ENCODE results near the gene CTAG1A. TPM values are rescaled to one million over a fixed set of nuclear protein-coding genes. Genes with fewer than 3 reads are reported as not detected.

Gene CTAG1A
- total and polyA plus RNA-seq, 8 donors, result not detected

GRCh38 chrX:154593201-154593600 is 8.3 kb downstream of the CTAG1A start:
- Histone ChIP-seq H3K27me3 (no peaks in the 10 kb centered on the region), H3K27ac (no peak overlapping the region), H3K36me3 (no peaks in the 10 kb centered on the region), H3K9me3 (peaks cover 0 to 36% (median 12%) of the 10 kb centered on the region in 4 donors), H3K4me1 (no peaks in the 10 kb centered on the region), H3K4me3 (no peak overlapping the region)
- no peak for DNase-seq
- WGBS, 5 donors, result 79 to 93% (median 87%) methylated on average over 5 of the region's 5 CpGs
- TF ChIP-seq CTCF (IDR thresholded peaks at IDR 0.05) (no peak), EP300 (IDR thresholded peaks at IDR 0.05) (no peak), POLR2AphosphoS5 (IDR thresholded peaks at IDR 0.05) (no peak), POLR2A (IDR thresholded peaks at IDR 0.05) (no peak)
- intact Hi-C loops (cut with DNase I; ENCODE audit: low total_unique reads), result no loop called here

GRCh38 chrX:154594491-154594890 is 9.6 kb downstream of the CTAG1A start:
- peaks cover 0 to 36% (median 12%) of the 10 kb centered on the region in 4 donors for H3K9me3 ChIP-seq
- no peaks in the 10 kb centered on the region for H3K4me1 ChIP-seq
- H3K36me3 ChIP-seq, result no peaks in the 10 kb centered on the region
- H3K4me3 ChIP-seq, result no peak overlapping the region
- no peak for DNase-seq
- 61 to 92% (median 80%) methylated on average over 3 to 4 of the region's 4 CpGs for WGBS, 5 donors
- H3K27ac ChIP-seq, result no peak overlapping the region
- H3K27me3 ChIP-seq, result peaks cover 0 to 2% (median 0%) of the 10 kb centered on the region in 3 donors
- intact Hi-C loops (cut with DNase I; ENCODE audit: low total_unique reads), result no loop called here
- TF ChIP-seq POLR2A (IDR thresholded peaks at IDR 0.05), result no peak
- TF ChIP-seq POLR2AphosphoS5 (IDR thresholded peaks at IDR 0.05), result no peak
- TF ChIP-seq EP300 (IDR thresholded peaks at IDR 0.05), result no peak
- no peak for TF ChIP-seq CTCF (IDR thresholded peaks at IDR 0.05)

GRCh38 chrX:154595559-154596249 is 10.8 kb downstream of the CTAG1A start:
- Histone ChIP-seq H3K27ac (no peak overlapping the region), H3K4me1 (no peaks in the 10 kb centered on the region), H3K4me3 (no peak overlapping the region), H3K27me3 (peaks cover 0 to 10% (median 0%) of the 10 kb centered on the region in 3 donors), H3K9me3 (peaks cover 0 to 36% (median 12%) of the 10 kb centered on the region in 4 donors), H3K36me3 (no peaks in the 10 kb centered on the region)
- no peak for DNase-seq
- 47 to 72% (median 53%) methylated on average over 2 of the region's 2 CpGs for WGBS, 5 donors
- intact Hi-C loops (cut with DNase I; ENCODE audit: low total_unique reads), result no loop called here
- TF ChIP-seq CTCF (IDR thresholded peaks at IDR 0.05) (no peak), EP300 (IDR thresholded peaks at IDR 0.05) (no peak), POLR2AphosphoS5 (IDR thresholded peaks at IDR 0.05) (no peak), POLR2A (IDR thresholded peaks at IDR 0.05) (no peak)

GRCh38 chrX:154596290-154596929 is 11.5 kb downstream of the CTAG1A start:
- peak in 1 of 2 donors; percentile 13 for DNase-seq
- intact Hi-C loops (cut with DNase I; ENCODE audit: low total_unique reads), result no loop called here
- Histone ChIP-seq H3K36me3 (no peaks in the 10 kb centered on the region), H3K9me3 (peaks cover 0 to 33% (median 10%) of the 10 kb centered on the region in 4 donors), H3K27me3 (peaks cover 0 to 10% (median 0%) of the 10 kb centered on the region in 3 donors), H3K27ac (no peak overlapping the region), H3K4me1 (no peaks in the 10 kb centered on the region), H3K4me3 (no peak overlapping the region)
- TF ChIP-seq CTCF (IDR thresholded peaks at IDR 0.05), result no peak
- no peak for TF ChIP-seq POLR2A (IDR thresholded peaks at IDR 0.05)
- TF ChIP-seq POLR2AphosphoS5 (IDR thresholded peaks at IDR 0.05), result no peak
- TF ChIP-seq EP300 (IDR thresholded peaks at IDR 0.05), result no peak
- 0 to 36% (median 18%) methylated on average over 2 to 3 of the region's 3 CpGs for WGBS, 5 donors
